HG02973 (cell line): ENCODE measurements around the gene RBFOX1.

ENCODE experiments used
- ATAC-seq: cut with Tn5 transposase; IDR thresholded peaks from one replicate; pipeline ENCODE4 v1.9.1; 2021; ENCODE audit warnings: moderate library complexity; ENCODE audit not compliant: unreplicated experiment

RBFOX1 gene

GRCh38 chr16:7408700-7409365, 76.2 kb downstream of the RBFOX1 start:
- ATAC-seq, result no peak

- ATAC-seq, result no peak
Measured at GRCh38 chr16:7419441-7419840, 86.8 kb downstream of the RBFOX1 start.

- no peak for ATAC-seq
Measured at GRCh38 chr16:7420079-7420478, 87.4 kb downstream of the RBFOX1 start.

DNA sequence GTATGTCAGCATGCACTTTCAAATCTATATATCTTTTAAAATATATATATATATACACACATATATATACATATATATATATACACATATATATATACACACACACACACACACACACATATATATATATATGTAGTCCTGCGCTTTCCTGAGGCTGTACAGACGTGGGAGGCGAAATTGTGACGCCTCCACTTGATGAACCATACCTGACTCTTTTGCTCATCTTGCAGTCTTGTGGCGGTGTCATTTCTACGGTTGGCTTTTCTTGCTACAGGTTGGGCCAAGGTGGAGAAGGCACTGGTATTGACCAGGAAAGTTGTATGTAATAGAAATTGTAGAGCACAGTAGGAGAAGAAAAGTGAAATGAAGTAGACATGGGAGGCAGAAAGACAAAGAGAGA, 88.2 kb downstream of the RBFOX1 start:
- no peak for ATAC-seq

DNA sequence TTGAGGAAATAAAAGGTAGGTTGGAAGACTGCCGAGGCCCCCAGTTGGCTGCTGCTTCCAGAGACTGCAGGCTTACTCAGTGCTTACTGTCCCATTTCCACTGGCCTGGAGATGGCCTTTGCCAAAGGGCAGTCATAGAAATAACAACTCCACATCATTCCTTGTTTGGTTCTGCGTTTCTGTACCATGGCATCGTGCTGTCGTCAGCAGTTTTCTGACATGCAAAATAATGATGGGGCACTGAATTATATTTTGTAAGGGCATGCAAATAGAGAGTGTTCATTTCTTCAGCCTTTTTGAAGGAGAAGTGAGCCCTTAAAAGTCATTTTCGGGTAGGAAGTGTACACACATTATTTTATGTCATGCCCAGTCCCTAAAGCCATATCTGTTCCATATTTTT, 88.9 kb downstream of the RBFOX1 start:
- no peak for ATAC-seq

DNA sequence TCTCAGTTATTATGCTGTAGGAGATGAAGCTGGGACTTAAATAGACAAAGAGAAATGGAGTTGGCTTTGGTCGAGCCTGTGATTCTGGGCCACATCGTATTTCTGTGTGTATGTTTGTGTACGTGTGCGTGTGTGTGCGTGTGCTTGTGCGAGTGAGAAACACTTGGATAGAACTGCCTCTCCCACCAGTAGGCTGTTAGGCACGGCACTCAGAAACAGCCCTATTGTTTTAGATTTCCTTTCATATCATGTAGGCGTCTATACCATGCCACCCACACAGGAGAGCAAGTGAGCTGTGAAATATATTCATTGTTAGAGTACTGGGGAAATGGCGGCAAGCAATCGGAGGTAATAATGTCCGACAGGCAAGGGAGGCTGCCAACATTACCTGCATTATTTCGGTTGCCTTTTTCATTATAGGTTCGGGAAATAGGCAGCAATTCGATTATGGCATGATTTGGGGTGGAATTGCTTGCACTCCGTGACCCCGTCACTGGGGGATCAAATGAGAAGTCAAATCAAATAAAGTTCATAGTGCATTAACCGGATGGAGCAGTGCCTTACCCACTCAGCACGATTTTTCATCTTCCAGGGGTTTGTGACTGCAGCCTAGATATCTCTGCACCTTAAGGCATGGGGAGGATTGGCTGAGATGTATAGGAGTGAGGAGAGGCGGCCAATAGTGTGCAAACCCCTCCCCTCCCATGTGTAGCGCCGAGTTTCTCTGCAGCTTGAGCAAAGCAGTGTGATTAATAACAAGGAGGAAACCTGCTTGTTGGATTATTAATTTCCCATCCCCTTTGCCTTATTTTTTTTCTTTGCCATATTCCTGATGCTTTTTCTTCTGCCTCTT, 89.6 kb downstream of the RBFOX1 start:
- ATAC-seq, result no peak

- no peak for ATAC-seq
Measured at GRCh38 chr16:7423434-7424044, 90.9 kb downstream of the RBFOX1 start.

- no peak for ATAC-seq
Measured at GRCh38 chr16:7426161-7426560, 93.5 kb downstream of the RBFOX1 start.

DNA sequence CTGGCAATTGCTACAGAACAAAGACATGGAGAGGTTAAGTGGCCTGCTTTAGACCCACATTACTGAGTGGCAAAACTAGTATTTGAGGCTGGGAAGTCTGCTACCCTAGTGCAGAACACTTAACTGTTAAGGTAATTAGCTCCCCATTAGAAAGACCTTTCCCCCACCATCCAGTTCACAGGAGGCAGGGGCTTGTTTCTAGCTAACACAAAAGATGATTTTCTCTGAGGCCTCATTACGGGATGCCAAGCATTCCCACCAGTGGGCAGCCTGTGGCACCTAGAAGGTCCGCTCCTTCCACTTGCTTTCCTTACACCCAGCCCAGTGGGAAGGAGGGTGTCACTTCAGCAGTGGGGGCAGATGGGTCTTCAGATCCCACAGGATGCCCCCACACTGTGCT, 99.1 kb downstream of the RBFOX1 start:
- ATAC-seq, result no peak

DNA sequence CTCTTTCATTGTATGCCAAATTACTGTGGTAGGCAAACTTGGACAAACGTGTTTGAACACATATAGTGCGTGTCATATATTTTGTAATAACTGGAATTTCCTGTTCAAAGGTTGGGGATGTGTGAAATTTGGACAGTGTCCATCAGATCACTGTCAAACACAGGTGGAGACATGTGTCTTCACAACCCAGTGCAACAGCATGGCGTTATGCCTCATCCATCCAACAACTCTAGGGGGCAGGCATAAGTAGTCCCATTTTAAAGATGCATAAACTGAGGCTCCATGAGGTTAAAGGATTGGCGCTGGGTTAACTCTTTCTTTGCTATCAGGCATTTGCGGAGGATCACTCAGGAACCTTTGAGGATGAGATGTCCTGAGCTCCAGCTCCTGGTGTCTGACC, 103.7 kb downstream of the RBFOX1 start:
- no peak for ATAC-seq

DNA sequence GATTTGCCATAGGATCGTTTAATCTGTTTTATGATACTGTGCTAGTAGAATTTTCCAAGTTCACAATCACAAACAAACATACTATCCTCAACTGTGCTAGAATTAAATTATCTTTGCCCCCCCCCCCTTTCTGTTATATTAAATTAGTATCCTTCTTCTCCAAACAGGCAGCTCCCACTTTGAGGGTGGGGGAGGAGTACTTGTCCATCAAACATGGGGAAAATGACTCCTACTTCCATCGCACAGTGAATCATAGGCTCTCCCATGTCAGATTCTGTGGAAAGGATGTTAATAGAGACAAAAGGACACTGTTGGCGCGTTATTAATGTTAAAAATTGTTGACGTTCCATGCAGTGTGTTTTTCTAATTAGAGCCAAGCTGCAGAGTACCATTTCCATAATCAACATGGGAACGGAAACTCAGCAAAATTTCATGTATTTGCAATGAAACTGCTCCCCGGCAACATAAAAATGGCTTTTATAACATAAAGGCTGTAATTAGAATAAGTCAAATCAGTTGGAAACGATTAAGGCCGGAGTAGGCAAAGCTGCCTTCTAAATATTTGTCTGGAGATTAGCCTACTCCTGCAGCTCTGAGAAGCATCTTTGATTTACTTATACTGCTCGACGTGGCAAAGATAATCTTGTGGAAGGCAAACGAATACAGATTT, 104.6 kb downstream of the RBFOX1 start:
- ATAC-seq, result no peak

- no peak for ATAC-seq
Measured at GRCh38 chr16:7437843-7438242, 105.2 kb downstream of the RBFOX1 start.

- no peak for ATAC-seq
Measured at GRCh38 chr16:7438601-7439000, 106.0 kb downstream of the RBFOX1 start.

GRCh38 chr16:7439518-7439917, 106.9 kb downstream of the RBFOX1 start:
- ATAC-seq, result no peak

DNA sequence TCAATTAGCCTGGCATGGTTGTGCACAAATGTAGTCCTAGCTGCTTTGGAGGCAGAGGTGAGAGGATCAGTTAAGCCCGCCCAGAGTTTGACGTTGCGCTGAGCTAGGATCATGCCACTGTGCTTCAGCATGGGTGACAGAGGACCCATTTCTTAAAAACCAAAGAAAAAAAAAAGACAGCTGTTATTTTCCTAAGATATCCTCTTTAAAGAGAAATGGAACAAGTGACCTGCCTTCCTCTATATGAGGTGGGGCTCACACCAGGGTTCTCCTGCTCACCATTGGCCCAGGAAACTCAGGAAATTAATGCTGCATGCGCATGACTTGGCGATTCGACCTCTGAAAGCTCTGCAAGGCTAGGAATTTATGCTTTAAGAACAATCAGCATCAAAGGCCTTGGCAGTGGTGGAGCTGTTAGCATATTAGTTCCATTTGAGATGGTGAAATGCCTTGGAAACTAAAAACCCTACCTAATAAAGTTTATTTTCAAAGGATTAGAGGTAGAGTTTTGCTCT, 108.3 kb downstream of the RBFOX1 start:
- no peak for ATAC-seq

DNA sequence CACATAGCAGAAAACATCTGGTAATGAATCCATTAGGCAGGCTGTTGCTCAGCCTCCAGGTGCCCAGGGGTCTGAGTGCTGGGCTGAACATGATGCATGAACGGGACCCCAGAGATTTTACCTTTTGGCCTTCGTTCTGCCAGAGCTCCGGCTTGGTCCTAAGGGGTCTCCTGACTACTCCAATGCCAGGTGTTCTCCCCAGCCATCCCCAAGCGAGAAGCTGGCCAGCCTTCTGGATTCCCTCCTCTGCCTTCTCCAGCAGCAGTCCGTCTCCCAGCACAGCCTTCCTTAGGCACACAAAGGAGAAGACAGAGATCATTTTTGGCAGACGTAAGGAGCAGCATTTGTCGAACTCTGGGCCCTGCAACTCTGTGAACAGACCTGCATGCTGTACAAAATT, 109.4 kb downstream of the RBFOX1 start:
- no peak for ATAC-seq

DNA sequence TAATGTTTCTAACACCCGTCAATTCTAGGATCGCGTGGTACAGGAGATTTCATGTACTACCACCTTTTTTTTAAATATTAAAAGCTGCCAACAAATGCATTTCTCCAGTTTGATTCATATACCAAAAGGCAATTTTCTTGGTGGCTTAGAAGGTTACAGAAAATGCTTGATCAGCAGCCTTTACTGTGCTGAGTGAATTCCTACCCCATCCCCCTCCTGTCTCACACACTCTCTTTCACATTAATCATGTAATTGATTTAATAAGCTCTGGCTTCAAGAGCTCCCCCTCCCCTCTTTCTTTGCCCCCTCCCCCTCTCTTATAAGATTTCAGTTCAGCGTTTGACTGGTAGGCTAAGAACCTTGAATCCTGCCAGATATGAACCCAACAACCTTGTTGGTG, 110.5 kb downstream of the RBFOX1 start:
- no peak for ATAC-seq

- no peak for ATAC-seq
Measured at GRCh38 chr16:7443648-7444365, 111.2 kb downstream of the RBFOX1 start.

DNA sequence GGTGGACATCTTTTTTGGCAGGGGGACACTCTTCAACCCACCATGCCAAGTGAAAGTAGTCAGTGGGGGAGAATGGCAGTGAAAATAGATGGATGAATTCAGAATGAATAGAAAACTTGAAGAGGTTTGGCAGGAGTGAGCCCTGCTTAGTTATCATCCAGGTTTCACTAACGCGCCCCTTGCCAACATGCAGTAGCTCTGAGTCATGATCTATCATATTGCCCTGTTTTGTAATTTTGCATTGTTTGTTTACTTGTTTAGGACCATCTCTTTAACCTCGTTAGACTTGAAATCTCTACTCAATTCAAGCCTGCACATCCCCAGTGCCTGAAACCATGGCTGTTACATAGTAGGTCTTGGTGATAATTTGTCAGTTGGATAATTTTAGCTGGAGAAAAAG, 116.7 kb downstream of the RBFOX1 start:
- no peak for ATAC-seq

DNA sequence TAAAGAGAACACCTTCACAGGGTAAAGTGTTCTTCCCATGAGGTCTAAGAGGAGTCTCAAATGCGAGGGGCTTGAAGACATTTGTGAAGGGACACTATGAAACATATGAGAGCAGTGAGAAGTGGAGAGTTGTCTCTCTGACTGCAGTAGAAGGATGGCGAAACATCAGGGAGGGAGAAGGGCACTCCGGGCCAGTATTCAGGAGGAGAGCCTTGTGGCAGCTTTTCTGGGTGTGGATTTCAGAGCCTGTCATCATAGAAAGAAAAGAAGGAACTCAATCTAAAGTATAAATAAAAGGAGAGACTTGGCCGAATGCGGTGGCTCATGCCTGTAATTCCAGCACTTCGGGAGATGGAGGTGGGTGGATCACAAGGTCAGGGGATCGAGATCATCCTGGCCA, 117.2 kb downstream of the RBFOX1 start:
- ATAC-seq, result no peak

GRCh38 chr16:7450440-7450839, 117.8 kb downstream of the RBFOX1 start:
- no peak for ATAC-seq
